GM21786 (cell line): ENCODE measurements around the gene GDF11.

Experiments used
- ATAC-seq: cut with Tn5 transposase; IDR thresholded peaks from one replicate; pipeline ENCODE4 v1.9.1; 2021; ENCODE audit not compliant: unreplicated experiment

Gene GDF11

GRCh38 chr12:55706568-55707218 is 36.2 kb upstream of the GDF11 start:
- ATAC-seq = no peak

GRCh38 chr12:55707219-55707671 is 35.7 kb upstream of the GDF11 start:
- no peak for ATAC-seq

DNA sequence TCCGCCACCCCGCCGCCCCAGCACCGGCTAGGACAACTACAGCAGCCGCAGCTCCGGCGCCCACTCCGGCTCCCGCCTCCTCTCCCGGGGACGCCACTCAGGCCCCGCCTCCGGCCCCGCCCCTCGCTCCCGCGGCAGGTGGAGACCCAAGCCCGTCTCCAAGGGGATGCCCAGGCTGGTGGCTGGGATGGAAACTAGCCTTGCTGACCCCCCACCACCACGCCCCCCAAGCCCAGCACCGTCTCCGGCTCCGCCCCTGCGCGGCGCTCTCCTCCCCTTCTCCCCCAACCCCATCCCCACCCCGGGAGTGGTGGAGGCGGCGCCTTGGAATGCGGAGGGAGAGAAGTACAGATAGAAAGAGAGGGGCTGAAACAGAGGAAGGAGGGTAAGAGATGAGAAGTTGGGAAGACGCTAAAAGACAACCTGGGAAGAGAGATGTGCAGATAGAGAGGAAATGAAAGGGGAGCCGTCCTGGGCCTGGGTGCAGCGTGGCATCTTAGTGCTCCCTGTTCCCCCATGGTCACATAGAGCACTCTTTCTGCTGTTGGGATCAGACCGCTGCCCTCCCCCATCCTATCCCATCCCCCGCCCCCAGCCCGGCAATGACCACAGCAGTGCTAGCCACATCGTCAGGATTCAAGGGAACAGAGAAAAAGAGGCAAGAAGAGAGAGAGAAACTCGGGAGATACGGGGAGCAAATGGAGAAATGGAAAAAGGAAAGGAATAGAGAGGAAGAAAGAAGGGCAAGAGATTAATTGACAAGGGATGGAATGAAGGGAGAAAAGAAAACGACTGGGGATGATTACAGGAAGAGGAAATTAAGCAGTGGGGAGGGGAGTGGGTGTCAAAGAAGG is 34.9 kb upstream of the GDF11 start, which contains the start of gene ITGA7:
TSS of gene ITGA7 (minus strand) at position 64 of the 854 bp plus-strand sequence. CDS start 222 bp downstream, outside the sequence.
- peak; percentile 69 for ATAC-seq

DNA sequence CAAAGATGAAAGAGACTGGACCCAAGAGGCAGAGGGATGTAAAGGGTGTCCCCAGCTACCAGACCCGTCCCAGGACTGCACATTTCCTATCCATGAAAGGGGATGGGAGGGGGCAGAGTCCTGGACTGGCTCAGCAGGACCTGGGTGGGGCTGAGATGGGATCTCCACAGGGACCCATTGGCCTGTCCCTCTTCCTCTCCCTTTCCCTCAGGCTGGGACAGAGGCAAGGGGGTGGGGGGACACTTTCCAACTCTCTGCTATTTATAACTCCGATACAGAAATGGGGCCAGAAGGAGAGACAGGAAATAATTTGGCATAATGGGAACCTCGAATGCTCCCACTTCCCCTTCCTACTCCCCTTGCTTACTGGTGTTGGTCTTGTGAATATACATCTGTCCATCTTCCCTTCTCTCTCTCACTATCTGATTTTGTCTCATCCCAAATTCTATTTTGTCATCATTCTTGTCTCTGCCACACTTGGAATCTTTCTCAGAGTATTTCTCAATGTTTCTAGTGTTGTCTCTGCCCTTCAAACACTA is 34.2 kb upstream of the GDF11 start:
- no peak for ATAC-seq

DNA sequence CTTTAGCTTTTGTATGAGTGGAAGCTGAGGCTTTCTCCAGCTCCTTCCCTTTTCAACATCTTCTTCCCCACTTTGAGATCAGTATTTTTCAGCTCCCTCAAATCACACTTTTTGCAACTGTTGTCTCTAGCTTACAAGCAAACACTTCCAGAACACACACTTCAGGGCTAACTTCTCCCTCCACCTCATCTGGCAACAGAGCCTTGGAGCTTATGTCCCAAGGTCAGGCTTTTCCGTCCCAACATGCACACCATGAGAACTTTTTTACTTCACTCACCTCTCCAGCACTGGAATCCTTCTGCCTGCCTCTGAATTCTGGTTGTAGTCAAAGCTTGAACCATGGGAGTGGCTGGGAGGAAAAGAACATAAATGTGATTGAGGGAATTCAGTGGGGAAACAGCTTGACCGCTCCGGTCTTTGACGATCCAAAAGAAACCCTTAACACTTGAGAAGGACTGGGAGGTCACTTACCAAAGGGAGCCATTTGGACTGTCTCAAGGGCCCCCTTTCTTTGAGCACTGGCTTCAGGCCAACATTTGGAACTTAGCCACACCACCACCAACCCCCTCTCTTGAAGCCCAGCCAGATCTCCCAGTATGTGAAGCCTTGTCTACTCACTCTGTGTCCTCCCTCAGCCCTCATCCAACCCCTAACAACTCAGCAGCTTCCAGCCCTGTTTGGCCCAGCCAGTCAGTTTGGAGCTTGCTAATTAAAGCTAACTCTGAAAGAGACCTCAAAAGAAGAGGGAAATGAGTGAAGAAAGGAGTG is 31.0 kb upstream of the GDF11 start:
- ATAC-seq = no peak

DNA sequence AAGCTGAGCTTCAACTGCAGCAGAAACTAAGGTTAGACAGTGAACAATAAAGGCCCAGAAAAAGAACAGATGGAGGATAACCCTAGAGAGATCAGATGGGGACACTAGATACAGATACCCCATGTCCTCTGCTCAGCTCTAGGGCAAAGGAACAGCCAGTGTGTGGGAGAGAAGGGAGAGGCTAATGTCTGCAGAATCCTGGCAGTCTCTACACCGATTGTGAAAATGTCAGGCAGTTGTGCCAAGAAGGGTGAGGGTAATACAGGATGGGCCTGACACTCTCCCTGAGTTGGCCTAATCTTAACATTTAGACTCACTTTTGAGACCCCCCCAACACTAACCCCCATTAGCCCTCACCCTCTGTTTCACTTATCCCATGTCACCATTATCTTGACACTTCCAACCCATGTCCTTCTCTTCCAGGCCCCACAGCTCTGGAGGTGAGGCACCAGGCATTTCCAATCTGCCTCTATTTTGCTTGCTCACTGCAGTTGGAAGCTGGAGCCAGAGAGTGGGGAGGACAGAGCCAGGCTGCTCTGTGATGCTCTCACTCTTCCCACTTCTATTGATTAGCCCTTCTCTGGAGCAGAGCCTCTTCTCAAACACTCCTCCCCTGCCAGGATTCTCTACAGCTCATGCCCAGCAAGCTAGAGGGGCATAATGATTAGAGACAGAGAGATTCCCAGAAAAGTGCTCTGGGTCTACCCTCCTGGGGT is 30.1 kb upstream of the GDF11 start:
- ATAC-seq = no peak

GRCh38 chr12:55713721-55714120 is 29.2 kb upstream of the GDF11 start:
- ATAC-seq = no peak

DNA sequence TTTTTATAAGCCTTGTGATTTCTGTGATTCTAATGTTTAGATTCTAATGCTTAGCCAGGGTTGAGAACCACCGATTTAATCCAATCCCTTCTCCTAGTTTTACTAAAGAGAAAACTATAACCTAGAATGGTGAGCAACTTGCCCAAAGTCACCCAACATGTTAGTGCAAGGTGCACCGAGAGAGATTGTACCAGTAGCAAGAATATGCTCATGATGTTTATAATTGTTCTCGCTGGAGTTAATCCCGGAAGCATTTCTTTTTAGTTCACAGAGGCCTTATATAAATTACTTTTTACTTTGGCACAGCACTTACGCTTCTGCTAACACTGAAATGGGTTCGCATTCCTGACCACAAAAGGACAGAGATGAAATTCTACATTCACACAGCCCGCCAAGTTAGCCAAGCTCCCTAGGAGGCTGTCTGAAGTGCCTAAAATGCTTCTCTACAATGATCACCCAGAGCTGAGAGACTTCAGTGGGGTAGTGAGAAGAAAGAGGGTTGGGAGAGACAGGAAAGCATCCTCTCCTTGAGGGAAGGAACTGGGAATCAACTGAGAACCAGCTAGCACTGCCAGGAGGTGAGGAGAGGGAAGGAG is 27.7 kb upstream of the GDF11 start:
- no peak for ATAC-seq

DNA sequence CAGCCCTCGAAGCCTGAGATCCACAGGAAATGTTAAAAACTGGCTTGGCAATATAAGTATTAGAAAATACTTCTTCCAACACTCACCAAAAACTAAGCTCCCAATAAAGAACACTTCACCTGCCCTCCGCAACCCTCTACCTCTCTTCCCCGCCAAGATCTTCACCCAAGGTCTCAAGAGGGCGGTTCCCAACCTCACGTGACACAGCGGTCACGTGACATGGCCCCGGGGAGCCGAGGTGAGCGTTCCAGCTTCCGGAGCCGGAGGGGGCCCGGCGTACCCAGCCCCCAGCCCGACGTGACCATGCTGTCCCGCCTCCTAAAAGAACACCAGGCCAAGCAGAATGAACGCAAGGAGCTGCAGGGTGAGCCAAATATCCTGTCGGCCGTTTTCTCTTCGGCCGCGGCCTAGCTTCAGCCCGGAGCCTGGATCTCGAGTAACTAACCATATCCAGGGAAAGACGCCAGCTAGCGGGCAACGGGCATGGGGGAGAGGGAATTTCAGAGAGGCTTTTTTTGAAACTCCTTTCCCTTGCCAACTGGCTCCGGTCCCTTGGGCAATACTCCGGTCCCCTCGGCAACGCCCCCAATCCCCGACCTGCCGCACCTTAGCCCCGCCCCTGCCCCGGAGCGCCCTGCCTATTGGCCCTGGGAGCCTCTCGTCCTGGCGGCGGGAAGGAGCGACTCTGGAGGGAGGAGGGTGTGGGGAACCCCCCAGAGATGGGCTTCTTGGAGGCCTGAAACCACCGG is 26.9 kb upstream of the GDF11 start, which contains the start of gene BLOC1S1:
TSS of gene BLOC1S1 (plus strand) at position 214 of the 749 bp plus-strand sequence. CDS start at position 220, 6 bp downstream.
- peak; percentile 81 for ATAC-seq

DNA sequence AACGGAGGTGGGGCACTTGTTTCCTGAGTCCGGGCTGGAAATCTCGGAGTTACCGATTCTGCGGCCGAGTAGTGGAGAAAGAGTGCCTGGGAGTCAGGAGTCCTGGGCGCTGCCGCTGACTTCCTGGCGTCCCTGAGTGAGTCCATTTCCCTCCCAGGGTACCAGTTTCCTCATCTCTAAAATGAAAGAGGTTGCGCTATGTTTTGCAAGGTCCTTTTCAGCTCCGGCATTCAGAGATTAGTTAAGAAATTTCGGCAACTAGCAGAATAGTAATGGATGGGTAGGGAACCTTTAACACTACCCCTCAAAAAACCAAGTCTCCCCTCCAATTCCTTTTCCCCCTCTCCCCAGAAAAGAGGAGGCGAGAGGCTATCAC is 26.4 kb upstream of the GDF11 start:
- ATAC-seq = no peak

GRCh38 chr12:55717011-55718007 is 25.6 kb upstream of the GDF11 start:
- peak; percentile 29 for ATAC-seq

GRCh38 chr12:55718015-55718414 is 24.9 kb upstream of the GDF11 start:
- no peak for ATAC-seq

GRCh38 chr12:55718624-55719275 is 24.2 kb upstream of the GDF11 start:
- ATAC-seq = no peak

- ATAC-seq = no peak
These were observed 23.6 kb upstream of the GDF11 start for GRCh38 chr12:55719371-55719770.

DNA sequence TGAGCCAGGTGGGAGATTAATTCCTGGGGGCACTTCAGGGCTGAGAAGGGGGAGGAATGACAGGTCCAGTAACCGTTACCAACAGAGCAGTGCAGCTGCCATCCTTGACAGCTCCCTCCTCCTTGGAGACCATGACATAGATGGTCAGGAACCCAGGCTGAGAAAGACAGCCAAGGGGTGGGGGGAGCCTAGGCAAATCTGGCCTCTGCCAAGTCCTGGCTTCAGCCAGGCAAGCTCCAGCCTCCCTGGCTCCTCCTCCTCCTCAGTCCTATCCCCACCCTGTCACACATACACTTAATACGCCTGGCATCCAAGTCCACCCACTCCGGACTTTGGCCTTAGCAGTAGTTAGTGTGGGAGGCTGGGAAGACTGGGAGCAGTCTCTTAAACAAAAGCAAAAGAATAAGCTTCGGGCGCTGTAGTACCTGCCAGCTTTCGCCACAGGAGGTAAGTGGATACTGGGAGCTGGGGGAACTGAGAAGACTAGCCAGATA is 22.8 kb upstream of the GDF11 start, which contains the start of gene RDH5:
TSS of gene RDH5 (plus strand) at position 323 of the 494 bp plus-strand sequence. CDS start 792 bp downstream, outside the sequence.
- no peak for ATAC-seq

DNA sequence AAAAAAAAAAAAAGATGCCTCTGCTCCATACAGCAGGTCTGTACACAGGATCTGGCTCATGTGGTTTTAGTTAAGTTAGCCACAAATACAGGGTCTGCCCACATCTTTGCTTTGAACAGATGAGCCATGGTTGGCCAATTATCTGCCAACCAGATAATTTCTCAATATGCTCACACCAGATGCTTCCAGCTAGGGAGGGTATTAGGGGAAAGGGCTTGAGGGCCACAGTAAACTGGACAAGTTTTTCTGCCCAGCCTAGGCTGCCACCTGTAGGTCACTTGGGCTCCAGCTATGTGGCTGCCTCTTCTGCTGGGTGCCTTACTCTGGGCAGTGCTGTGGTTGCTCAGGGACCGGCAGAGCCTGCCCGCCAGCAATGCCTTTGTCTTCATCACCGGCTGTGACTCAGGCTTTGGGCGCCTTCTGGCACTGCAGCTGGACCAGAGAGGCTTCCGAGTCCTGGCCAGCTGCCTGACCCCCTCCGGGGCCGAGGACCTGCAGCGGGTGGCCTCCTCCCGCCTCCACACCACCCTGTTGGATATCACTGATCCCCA is 22.0 kb upstream of the GDF11 start:
- ATAC-seq = no peak
